ENCODE measurements around the gene MKNK1. TPM values are rescaled to one million over a fixed set of nuclear protein-coding genes. Genes with fewer than 3 reads are reported as not detected.

Gene MKNK1
- total RNA-seq, 6 experiments from 2014 or later: 18.0 to 24.3 (median 22.3) TPM

DNA sequence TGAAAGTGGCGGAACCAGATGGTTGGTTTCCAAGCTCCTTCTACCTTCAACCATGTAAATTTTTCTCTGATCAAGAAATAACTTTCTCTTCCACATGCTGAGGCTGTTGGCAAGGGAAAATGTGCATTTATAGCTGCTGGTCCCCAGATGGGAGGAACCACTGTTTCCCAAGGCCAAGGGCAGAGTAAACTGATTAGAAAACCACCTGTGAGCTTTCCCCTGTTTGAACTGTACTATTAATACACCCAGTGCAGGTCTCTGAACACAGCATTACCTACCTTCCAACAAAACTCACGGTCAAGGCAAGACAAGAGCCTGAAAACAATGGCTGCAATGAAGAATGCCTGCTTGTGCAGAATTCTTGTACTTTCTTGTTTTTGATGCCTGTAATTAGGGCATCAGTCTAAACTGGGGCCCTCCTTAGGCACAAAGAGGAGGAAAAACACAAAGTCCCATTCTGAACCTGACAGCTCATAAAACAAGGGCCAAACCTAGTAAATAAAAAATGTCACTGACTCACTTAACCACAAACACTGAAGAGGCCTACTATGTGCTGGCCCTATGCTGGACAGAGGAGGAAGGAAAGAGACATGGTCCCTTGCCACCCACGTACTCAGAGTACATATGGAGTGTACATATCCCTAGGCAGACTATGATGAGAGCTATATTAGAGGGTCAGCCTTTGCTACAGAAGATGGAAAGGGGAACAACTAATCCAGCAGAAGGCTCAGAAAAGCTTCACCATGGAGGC, 2.6 kb downstream of the MKNK1 start:
- no peaks in the 10 kb centered on the region; the same call in 1 of the 2 replicates for H3K27me3 Mint-ChIP-seq (ENCODE audit: insufficient read depth)
- H3K4me3 Mint-ChIP-seq: no peak overlapping the region
- no peak for DNase-seq
- H3K9me3 Mint-ChIP-seq: no peaks in the 10 kb centered on the region
- peaks cover 9% of the 10 kb centered on the region for H3K36me3 Mint-ChIP-seq (ENCODE audit: low read depth)
- TF ChIP-seq, protein P1, sequence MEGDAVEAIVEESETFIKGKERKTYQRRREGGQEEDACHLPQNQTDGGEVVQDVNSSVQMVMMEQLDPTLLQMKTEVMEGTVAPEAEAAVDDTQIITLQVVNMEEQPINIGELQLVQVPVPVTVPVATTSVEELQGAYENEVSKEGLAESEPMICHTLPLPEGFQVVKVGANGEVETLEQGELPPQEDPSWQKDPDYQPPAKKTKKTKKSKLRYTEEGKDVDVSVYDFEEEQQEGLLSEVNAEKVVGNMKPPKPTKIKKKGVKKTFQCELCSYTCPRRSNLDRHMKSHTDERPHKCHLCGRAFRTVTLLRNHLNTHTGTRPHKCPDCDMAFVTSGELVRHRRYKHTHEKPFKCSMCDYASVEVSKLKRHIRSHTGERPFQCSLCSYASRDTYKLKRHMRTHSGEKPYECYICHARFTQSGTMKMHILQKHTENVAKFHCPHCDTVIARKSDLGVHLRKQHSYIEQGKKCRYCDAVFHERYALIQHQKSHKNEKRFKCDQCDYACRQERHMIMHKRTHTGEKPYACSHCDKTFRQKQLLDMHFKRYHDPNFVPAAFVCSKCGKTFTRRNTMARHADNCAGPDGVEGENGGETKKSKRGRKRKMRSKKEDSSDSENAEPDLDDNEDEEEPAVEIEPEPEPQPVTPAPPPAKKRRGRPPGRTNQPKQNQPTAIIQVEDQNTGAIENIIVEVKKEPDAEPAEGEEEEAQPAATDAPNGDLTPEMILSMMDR (IDR thresholded peaks at IDR 0.05): no peak
- H3K4me1 Mint-ChIP-seq (ENCODE audit: low read depth): peaks cover 59% of the 10 kb centered on the region
- H3K27ac Mint-ChIP-seq: no peak overlapping the region

- TF ChIP-seq, protein P1 (IDR thresholded peaks at IDR 0.05): no peak
- peaks cover 43% of the 10 kb centered on the region for H3K4me1 Mint-ChIP-seq (ENCODE audit: low read depth)
- H3K36me3 Mint-ChIP-seq (ENCODE audit: low read depth): peaks cover 9% of the 10 kb centered on the region
- DNase-seq: no peak
- H3K27ac Mint-ChIP-seq: no peak overlapping the region
- no peaks in the 10 kb centered on the region for H3K9me3 Mint-ChIP-seq
- H3K27me3 Mint-ChIP-seq (ENCODE audit: insufficient read depth): no peaks in the 10 kb centered on the region; the same call in 1 of the 2 replicates
- no peak overlapping the region for H3K4me3 Mint-ChIP-seq
Observed at GRCh38 chr1:46599059-46599970, 4.8 kb downstream of the MKNK1 start.

- DNase-seq: no peak
- H3K27me3 Mint-ChIP-seq (ENCODE audit: insufficient read depth): no peaks in the 10 kb centered on the region; the same call in 1 of the 2 replicates
- no peak overlapping the region for H3K4me3 Mint-ChIP-seq
- peaks cover 23% of the 10 kb centered on the region for H3K36me3 Mint-ChIP-seq (ENCODE audit: low read depth)
- no peaks in the 10 kb centered on the region for H3K9me3 Mint-ChIP-seq
- TF ChIP-seq, protein P1 (IDR thresholded peaks at IDR 0.05): no peak
- peaks cover 28% of the 10 kb centered on the region for H3K4me1 Mint-ChIP-seq (ENCODE audit: low read depth)
- H3K27ac Mint-ChIP-seq: peak overlapping the region; percentile 8; the same call in 1 of the 2 replicates
Observed at GRCh38 chr1:46596846-46597245, 7.2 kb downstream of the MKNK1 start.

DNA sequence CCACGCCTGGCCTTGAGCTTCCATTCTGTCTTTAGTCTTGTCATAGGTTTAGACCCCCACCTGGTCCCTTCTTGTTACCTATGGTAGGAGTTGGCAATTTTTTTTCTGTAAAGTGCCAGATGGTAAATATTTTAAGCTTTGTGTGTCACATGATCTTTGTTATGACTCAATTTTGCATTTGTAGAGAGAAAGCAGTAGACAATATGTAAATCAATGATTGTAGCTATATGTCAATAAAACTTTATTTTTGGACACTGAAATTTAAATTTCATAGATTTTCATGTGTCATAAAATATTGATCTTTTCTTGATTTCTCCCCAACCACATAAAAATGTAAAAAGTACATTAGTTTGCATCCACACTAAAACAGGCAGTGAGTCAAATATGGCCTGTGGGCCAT, 8.0 kb downstream of the MKNK1 start:
- H3K27me3 Mint-ChIP-seq (ENCODE audit: insufficient read depth): no peaks in the 10 kb centered on the region
- peaks cover 21% of the 10 kb centered on the region for H3K4me1 Mint-ChIP-seq (ENCODE audit: low read depth)
- no peak for DNase-seq
- no peak overlapping the region for H3K4me3 Mint-ChIP-seq
- peaks cover 23% of the 10 kb centered on the region for H3K36me3 Mint-ChIP-seq (ENCODE audit: low read depth)
- TF ChIP-seq, protein P1 (IDR thresholded peaks at IDR 0.05): no peak
- no peaks in the 10 kb centered on the region for H3K9me3 Mint-ChIP-seq
- no peak overlapping the region for H3K27ac Mint-ChIP-seq

DNA sequence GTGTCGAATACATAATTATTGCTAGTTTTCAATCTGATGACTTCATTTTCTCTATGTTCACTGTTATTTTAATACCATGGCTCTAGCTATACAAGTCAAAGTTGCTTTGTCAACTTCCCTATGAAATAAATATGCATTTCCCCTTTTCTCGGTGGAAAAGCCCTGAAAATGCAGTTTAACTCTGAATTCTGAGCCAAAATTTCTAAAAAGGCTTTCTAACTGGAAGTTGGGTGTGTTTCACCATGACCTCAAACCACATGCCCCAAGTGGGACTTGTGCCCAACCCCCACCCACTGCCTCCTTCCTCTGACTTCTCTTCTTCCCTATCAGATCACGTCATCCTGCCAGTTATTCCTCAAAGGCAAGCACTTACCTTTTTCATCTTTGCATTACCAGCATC, 8.9 kb downstream of the MKNK1 start:
- Mint-ChIP-seq H3K4me3 (no peak overlapping the region), H3K27me3 (ENCODE audit: insufficient read depth) (no peaks in the 10 kb centered on the region), H3K36me3 (ENCODE audit: low read depth) (peaks cover 32% of the 10 kb centered on the region), H3K9me3 (no peaks in the 10 kb centered on the region), H3K4me1 (ENCODE audit: low read depth) (peaks cover 16% of the 10 kb centered on the region), H3K27ac (no peak overlapping the region)
- DNase-seq: no peak
- TF ChIP-seq, protein P1 (IDR thresholded peaks at IDR 0.05): no peak
